ENCODE results near the gene ZNF75A.

DNA sequence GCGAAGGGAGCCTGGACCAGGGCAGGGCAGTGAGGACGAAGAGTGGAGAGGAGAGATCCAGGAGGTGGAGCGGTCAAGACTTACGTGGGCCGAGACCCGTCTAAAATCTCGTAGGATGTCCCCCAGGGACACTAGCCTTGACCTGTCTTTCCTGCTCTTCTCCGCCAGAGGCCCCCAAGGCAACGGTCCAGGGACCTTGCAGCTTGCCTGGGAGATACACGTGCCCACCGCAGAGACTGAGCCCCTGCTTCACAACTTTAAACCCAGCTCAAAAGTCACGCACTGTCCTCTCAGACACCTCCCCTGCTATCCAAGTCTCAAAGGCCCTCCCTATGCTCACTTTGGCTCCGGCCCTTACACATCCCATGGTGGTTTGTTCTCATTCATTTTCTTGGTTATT lies 9.5 kb upstream of the ZNF75A start:
- TF ChIP-seq, protein P1, sequence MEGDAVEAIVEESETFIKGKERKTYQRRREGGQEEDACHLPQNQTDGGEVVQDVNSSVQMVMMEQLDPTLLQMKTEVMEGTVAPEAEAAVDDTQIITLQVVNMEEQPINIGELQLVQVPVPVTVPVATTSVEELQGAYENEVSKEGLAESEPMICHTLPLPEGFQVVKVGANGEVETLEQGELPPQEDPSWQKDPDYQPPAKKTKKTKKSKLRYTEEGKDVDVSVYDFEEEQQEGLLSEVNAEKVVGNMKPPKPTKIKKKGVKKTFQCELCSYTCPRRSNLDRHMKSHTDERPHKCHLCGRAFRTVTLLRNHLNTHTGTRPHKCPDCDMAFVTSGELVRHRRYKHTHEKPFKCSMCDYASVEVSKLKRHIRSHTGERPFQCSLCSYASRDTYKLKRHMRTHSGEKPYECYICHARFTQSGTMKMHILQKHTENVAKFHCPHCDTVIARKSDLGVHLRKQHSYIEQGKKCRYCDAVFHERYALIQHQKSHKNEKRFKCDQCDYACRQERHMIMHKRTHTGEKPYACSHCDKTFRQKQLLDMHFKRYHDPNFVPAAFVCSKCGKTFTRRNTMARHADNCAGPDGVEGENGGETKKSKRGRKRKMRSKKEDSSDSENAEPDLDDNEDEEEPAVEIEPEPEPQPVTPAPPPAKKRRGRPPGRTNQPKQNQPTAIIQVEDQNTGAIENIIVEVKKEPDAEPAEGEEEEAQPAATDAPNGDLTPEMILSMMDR (IDR thresholded peaks at IDR 0.05): no peak
- TF ChIP-seq POLR2AphosphoS5 (IDR thresholded peaks at IDR 0.05) (no peak), POLR2A (IDR thresholded peaks at IDR 0.05) (no peak)
